Loucy (cell line): ENCODE measurements around the gene CBX5.
A peak's percentile ranks its signal among the peaks of the same experiment; 100 is the strongest.

ENCODE experiments used
- H2AFZ ChIP-seq: fragments of 200-600 bp; sonication (generic); 2 replicates; pipeline ENCODE4 v1.6.0; 2016; ENCODE audit warnings: antibody characterized with exemption, mild to moderate bottlenecking, low read length, moderate library complexity
- H3F3A ChIP-seq: fragments of 200-600 bp; 2 replicates; pipeline ENCODE4 v1.6.0; 2016; ENCODE audit warnings: antibody characterized with exemption, low read depth, mild to moderate bottlenecking
- H3K27me3 ChIP-seq: fragments of 200-600 bp; sonication (generic); 2 replicates; pipeline ENCODE4 v1.6.1; 2014; ENCODE audit warnings: low read length, mild to moderate bottlenecking; ENCODE audit not compliant: insufficient read depth, poor library complexity, severe bottlenecking
- H3K36me3 ChIP-seq: fragments of 200-600 bp; sonication (generic); 2 replicates; pipeline ENCODE4 v1.6.1; 2016; ENCODE audit warnings: low read length; ENCODE audit not compliant: insufficient read depth
- H3K4me1 ChIP-seq: fragments of 200-600 bp; sonication (generic); 2 replicates; pipeline ENCODE4 v1.5.1; 2014; ENCODE audit warnings: low read length, mild to moderate bottlenecking; ENCODE audit not compliant: insufficient read depth, poor library complexity, severe bottlenecking
- H3K4me2 ChIP-seq: fragments of 200-600 bp; sonication (generic); 2 replicates; pipeline ENCODE4 v1.6.0; 2014; ENCODE audit warnings: antibody characterized with exemption, low read length, low read depth, mild to moderate bottlenecking; ENCODE audit not compliant: poor library complexity, severe bottlenecking
- H3K4me3 ChIP-seq: fragments of 200-600 bp; sonication (generic); 2 replicates; pipeline ENCODE4 v1.5.1; 2014; ENCODE audit warnings: low read length, mild to moderate bottlenecking, mixed read lengths; ENCODE audit not compliant: poor library complexity, severe bottlenecking
- H3K79me2 ChIP-seq: fragments of 200-600 bp; sonication (generic); 2 replicates; pipeline ENCODE4 v1.6.1; 2014; ENCODE audit warnings: low read length; ENCODE audit not compliant: insufficient read depth
- H3K9ac ChIP-seq: fragments of 200-600 bp; sonication (generic); 2 replicates; pipeline ENCODE4 v1.6.0; 2014; ENCODE audit warnings: mild to moderate bottlenecking, low read depth, low read length, moderate library complexity; ENCODE audit not compliant: poor library complexity, severe bottlenecking
- H3K9me2 ChIP-seq: fragments of 200-600 bp; sonication (generic); replicated peaks from 2 replicates; pipeline ENCODE4 v1.6.1; 2016; ENCODE audit warnings: low read depth, low read length, mixed read lengths
- H3K9me3 ChIP-seq: fragments of 200-600 bp; sonication (generic); 2 replicates; pipeline ENCODE4 v1.6.1; 2014; ENCODE audit warnings: mild to moderate bottlenecking, antibody characterized with exemption, low read length, low read depth; ENCODE audit not compliant: insufficient read depth
- H4K20me1 ChIP-seq: fragments of 200-600 bp; sonication (generic); 2 replicates; pipeline ENCODE4 v1.6.0; 2014; ENCODE audit warnings: antibody characterized with exemption, low read length, mild to moderate bottlenecking; ENCODE audit not compliant: insufficient read depth, poor library complexity, severe bottlenecking
- CTCF ChIP-seq: fragments of 200-600 bp; sonication (generic); conservative IDR thresholded peaks from 2 replicates; pipeline ENCODE4 v1.5.1; 2014; ENCODE audit warnings: mild to moderate bottlenecking, antibody characterized with exemption, low read length
- EZH2phosphoT487 ChIP-seq: fragments of 200-600 bp; IDR thresholded peaks from 2 replicates; pipeline ENCODE4 v1.6.1; 2018; ENCODE audit warnings: antibody characterized with exemption, mild to moderate bottlenecking, moderate library complexity, borderline replicate concordance

CBX5 gene

GRCh38 chr12:54201001-54201794 is 78.7 kb downstream of the CBX5 start:
- no peak overlapping the region for H2AFZ ChIP-seq
- H3K4me2 ChIP-seq = no peak overlapping the region
- H4K20me1 ChIP-seq = no peaks in the 10 kb centered on the region
- H3K9me2 ChIP-seq = no peaks in the 10 kb centered on the region
- H3K36me3 ChIP-seq = no peaks in the 10 kb centered on the region
- H3K27me3 ChIP-seq = no peaks in the 10 kb centered on the region
- H3F3A ChIP-seq = no peaks in the 10 kb centered on the region
- no peaks in the 10 kb centered on the region for H3K79me2 ChIP-seq
- TF ChIP-seq EZH2phosphoT487 = no peak
- peak; percentile 99 for TF ChIP-seq CTCF
- no peak overlapping the region for H3K9ac ChIP-seq
- peaks cover 25% of the 10 kb centered on the region for H3K4me1 ChIP-seq
- no peak overlapping the region for H3K4me3 ChIP-seq
- H3K9me3 ChIP-seq = no peaks in the 10 kb centered on the region

- Histone ChIP-seq H3K36me3 (no peaks in the 10 kb centered on the region), H3K4me3 (no peak overlapping the region), H3K79me2 (no peaks in the 10 kb centered on the region), H3K9me3 (no peaks in the 10 kb centered on the region), H3K9ac (no peak overlapping the region), H3K27me3 (no peaks in the 10 kb centered on the region), H3K4me2 (no peak overlapping the region), H3F3A (no peaks in the 10 kb centered on the region), H3K4me1 (peaks cover 32% of the 10 kb centered on the region), H4K20me1 (no peaks in the 10 kb centered on the region), H2AFZ (no peak overlapping the region), H3K9me2 (no peaks in the 10 kb centered on the region)
- TF ChIP-seq CTCF (no peak), EZH2phosphoT487 (no peak)
These were observed 79.5 kb downstream of the CBX5 start for GRCh38 chr12:54200412-54200811.

GRCh38 chr12:54199917-54200316 is 80.0 kb downstream of the CBX5 start:
- Histone ChIP-seq H4K20me1 (no peaks in the 10 kb centered on the region), H3K4me3 (no peak overlapping the region), H3K79me2 (no peaks in the 10 kb centered on the region), H2AFZ (no peak overlapping the region), H3K9ac (no peak overlapping the region), H3K36me3 (no peaks in the 10 kb centered on the region), H3K9me2 (no peaks in the 10 kb centered on the region), H3K4me1 (peaks cover 37% of the 10 kb centered on the region), H3K27me3 (no peaks in the 10 kb centered on the region), H3K4me2 (peak overlapping the region; percentile 28), H3F3A (no peaks in the 10 kb centered on the region), H3K9me3 (no peaks in the 10 kb centered on the region)
- TF ChIP-seq CTCF (no peak), EZH2phosphoT487 (no peak)
